Measurements from ENCODE around the gene SMIM34.
A peak's percentile ranks its signal among the peaks of the same experiment; 100 is the strongest.
"Not testable (repeated sequence)": the region's sequence is repeated elsewhere in the genome, so short reads cannot be mapped to it uniquely, and the experiment has no call there.

SMIM34 gene, protein sequence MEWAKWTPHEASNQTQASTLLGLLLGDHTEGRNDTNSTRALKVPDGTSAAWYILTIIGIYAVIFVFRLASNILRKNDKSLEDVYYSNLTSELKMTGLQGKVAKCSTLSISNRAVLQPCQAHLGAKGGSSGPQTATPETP

GRCh38 chr21:34423805-34424204 is at the start of gene SMIM34:
TSS of gene SMIM34 (minus strand) at chr21:34423951. CDS start at chr21:34423839, 112 bp downstream.
- not testable (repeated sequence) for FAIRE-seq

DNA sequence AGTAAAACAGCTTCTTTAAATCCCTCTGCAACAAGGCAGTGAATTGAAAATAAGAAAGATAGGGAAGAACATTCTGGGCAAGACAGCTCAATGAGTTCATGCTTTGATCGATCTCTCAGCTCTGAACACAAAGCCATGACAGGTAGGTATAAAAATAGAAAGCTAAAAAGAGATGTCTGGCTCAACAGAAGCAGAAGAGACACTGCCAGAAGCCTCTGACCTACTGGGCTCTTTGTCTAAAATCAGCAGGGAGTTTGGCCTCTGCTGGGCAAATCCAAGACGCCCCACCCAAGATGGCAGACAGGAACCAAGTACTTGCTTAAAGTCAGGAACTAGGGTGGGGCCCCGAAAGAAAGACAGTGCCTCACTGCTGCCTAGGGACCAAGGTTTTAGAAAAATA is 43.6 kb upstream of the SMIM34 start:
- FAIRE-seq = not testable (repeated sequence)

- not testable (repeated sequence) for FAIRE-seq
Observed at GRCh38 chr21:34459426-34459825, 35.7 kb upstream of the SMIM34 start.

DNA sequence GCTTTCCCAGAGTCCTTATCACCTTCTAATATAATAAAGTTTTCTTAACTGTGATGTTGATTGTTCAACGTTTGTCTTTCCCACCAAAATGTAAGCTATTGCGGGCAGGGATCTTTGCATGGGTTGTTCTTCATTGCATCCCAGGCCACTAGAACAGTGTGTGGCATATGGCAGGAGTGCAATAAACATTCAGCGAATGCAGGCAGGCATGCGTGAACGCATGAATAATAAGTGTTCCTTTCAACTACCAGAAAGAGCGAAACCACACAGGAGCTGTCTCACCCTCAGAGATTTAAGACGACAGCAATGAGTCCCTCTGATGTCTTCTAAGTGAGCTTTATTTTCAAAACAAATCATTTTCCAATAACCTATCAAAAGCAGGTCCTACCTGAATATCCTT is 34.5 kb upstream of the SMIM34 start:
- FAIRE-seq = not testable (repeated sequence)

DNA sequence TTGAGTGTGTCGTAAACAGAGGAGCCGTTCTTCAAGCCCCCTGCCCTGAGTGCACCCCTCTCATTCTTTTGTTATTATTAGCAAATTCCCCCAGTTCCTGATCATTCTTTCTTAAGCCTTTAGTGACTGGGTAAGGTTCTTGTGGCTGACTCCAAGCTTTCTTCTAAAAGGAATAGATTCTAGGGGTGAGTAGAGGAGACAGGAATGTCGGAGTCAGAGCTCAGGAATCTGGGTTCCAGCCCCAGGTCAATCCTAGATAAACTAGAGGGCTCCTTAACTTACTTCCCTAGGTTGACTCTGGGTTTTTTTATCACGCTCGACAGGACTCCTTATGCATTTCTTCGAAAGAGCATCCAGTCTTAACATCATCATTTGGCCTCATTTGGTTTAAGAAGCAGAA is 32.4 kb upstream of the SMIM34 start:
- FAIRE-seq = not testable (repeated sequence)

- not testable (repeated sequence) for FAIRE-seq
Observed at GRCh38 chr21:34455628-34456027, 31.9 kb upstream of the SMIM34 start.

DNA sequence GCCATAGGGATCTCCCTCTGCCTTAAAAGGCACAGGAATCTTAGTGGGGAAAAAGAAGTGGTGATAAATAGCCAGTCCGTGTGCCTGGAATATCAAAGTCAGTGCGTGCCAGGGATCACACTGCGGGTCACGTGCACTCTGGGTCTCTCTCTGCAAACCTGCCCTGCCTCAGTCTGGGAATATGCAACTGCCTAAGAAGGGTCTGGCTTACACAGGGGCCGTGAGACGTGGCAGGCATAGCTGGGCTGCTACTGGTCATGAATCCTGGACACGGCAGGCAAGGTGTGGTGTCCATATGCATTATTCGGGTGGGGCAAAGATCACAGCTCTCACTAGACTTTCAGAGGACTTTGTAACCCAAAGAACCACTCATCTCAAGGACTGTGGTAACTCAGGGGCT is 23.3 kb upstream of the SMIM34 start:
- FAIRE-seq = not testable (repeated sequence)

DNA sequence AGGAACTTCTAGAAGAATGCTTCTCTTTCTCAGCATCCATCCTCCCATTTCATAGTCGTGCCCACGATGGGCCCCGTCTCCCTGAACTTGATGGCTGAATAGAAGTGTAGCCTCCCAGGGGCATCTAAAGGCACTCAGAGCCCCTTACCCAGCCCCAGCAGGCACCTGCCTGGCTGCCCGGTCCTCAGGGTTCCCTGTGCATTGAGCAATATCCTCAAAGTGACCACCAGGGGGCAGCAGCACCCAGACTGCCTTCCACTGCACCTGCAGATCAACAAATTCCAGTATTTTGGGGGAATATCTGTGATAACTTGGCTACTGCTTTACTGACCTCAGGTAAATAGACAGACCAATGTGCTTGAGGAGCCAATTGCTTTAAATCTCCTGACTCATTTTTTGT is 19.7 kb upstream of the SMIM34 start:
- not testable (repeated sequence) for FAIRE-seq

DNA sequence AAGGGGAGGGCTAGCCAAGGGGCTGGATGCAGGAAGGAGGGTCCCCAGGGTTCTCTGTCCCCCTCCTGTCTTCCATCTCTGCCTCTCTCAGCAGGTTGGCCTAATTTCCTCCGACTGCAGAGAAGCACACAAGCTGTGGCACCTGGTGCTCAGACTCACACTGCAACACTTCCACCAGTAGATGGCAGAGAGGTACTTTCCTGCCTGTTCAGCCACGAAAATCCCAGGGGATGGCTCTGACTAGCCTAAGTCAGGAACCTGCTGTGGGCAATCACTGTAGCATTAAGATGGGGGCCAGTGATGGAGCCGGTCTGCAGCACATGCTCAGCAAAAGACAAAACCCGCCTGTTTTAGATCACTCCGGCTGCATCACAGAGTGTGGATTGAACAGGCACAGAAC is 6.0 kb upstream of the SMIM34 start:
- FAIRE-seq = not testable (repeated sequence)

- not testable (repeated sequence) for FAIRE-seq
Observed at GRCh38 chr21:34428441-34428840, 4.7 kb upstream of the SMIM34 start.

- not testable (repeated sequence) for FAIRE-seq
Observed at GRCh38 chr21:34427339-34427738, 3.6 kb upstream of the SMIM34 start.

DNA sequence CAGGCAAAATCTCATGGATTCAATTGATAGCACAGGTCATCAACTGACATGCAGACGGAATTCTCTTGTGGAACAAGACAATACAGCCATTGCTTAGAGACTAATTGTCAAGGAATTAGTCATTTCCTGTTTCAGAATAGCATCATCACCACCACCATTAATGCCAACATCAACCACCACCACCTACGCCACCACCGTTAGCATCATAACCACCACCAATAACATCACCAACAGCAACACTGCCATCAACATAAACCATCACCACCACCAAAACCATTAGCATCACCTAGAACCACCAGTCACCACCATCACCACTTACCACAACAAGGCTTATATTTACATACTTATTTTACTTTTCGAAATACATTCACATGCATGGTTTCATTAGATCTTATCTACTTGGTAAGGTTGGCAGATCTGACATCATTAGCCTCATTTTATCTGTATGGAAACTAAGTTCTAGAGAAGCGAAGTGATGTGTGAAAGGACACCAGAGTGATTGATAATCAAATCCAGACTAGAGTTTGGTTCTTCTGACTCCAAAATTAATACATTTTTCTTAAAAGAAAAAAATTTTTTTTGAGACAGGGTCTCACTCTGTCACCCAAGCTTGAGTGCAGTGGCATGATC is 6.2 kb downstream of the SMIM34 start:
- not testable (repeated sequence) for FAIRE-seq

GRCh38 chr21:34407294-34407693 is 16.5 kb downstream of the SMIM34 start:
- not testable (repeated sequence) for FAIRE-seq

DNA sequence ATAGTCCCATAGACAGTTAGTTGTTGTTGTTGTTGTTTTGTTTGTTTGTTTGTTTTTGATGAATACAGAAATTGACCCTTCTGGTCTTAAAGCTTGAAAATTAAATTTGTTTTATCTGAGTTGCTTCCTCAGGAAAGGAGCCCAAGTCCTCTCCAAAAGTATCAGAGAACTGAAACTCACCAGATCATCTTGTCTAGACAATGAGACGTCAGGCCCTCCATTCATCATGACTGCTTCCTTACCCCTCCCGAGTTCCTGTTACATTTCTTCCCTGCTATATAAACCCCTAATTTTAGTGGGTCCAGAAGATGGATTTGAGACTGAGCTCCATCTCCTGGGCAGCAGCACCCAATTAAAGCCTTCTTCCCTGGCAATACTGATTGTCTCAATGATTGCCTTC is 17.1 kb downstream of the SMIM34 start:
- not testable (repeated sequence) for FAIRE-seq

DNA sequence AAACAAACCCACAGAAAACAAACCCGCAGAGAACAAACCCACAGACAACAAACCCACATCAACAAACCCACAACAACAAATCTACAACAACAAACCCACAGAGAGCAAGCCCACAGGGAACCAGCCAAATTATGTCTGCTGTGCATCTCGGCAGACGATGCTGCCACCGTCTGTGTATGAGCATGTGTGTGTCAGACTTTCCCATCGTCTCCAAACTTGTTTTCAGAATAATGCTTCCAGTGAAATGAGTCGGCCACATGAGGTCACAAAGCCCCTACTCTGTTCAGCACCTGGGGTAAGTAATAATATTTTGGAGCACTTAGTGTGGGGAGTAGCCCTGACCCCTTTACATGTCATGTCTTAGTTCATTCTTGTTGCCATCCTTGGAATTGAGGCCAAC is 17.6 kb downstream of the SMIM34 start:
- FAIRE-seq = not testable (repeated sequence)

DNA sequence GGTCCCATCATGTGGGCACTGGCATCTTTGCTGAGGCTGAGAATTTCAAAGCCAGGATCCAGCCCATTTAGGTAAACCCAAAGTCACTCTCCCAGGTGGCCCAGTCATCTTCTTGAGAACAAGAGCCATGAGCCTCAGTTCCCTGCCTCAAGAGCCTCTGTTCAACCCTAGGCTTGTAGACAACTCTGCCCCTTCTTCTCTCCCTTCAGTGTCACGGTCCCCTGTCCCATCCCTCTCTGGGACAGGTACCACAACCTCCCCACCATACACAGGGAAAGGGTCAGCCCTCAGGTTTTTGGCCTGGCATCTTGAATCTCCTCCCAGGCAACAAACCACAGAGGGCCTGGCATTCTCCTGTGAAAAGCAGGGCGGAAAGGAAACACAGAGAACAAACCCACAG is 18.1 kb downstream of the SMIM34 start:
- not testable (repeated sequence) for FAIRE-seq

DNA sequence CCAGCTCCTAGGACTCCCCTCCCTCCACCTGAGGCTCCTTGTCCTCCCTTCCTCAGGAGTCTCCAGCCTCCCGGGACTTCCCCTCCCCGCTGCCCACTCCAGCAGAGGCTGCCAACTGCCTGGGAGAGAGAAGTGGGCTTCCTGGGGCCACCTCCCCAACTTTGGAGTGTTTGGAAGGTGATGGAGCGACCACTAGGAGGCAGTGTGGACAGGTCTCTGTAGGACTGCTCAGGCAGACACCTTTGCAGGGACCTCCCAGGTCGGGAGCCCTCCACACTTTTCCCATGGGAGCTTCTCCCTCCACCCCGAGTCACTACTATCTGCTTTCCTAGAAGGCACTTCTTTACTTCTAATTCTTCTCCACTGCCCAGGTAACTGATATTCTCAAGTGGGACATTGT is 19.0 kb downstream of the SMIM34 start:
- not testable (repeated sequence) for FAIRE-seq

DNA sequence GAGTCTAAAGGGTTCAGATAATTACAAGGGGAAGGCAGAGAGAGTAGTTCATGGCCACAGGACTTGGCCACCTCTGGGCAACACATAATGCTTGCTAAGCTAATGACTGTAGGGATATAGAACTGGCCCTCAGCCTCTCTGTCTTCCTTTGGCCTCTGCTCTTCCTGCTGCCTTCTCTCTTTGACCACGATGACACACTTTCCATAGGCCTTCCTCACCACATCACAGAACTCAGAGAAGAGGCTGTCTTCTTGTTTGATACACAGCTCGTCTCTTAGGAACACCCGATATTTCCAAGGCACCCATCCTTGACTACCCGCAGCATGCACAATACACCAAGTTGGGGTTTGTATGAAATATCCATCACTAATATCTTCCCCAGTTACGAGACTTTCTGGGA is 23.2 kb downstream of the SMIM34 start:
- FAIRE-seq = not testable (repeated sequence)

DNA sequence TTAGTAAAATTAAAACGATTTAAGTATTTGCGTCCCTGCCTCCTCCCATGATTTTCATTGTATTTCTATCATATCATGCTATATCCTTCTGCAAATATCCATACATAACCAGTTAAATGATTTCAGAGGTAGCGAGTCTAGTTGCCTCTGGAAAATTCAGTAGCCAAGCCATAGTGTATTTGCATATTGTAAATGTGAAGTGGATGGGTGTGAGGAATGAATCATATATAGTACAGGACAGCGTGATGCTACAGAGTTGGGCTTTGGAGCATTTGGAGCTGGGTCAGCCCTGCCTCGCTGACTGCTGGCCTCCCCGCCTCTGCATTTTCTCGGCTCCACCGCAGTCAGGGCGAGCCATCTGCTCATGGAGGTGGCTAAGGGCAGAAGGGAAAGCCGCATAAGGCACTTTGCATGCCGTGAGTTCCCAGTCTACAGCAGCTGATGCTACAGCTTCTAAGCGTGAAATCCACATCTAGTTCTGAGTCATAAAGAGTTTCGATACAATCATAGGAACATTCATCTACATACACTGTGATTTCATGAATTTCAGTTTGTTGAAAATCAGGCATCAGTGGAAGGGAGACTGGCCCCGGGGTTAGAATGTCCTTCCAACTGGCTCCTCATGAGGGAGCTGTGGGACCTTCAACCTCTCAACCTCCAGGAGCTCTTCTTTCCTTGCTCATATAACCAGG is 39.9 kb downstream of the SMIM34 start:
- peak; percentile 26 for FAIRE-seq

DNA sequence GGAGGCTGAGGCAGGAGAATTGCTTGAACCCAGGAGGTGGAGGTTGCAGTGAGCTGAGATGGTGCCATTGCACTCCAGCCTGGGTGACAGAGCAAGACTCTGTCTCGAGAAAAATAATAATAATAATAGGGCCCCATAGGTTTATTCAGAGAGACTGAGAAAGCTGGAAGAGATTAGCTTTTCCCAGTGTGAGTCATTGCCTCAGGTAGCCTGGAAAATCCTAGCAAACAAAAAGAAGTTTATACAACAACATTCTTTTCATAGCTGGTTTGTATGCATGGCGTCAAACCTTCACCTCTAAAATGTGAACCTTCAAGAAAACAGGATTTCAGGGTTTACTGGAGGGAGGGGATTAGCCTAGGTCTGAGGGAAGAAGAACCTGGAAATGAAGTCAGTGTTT is 40.6 kb downstream of the SMIM34 start:
- not testable (repeated sequence) for FAIRE-seq

- not testable (repeated sequence) for FAIRE-seq
Observed at GRCh38 chr21:34375619-34375972, 48.2 kb downstream of the SMIM34 start.

DNA sequence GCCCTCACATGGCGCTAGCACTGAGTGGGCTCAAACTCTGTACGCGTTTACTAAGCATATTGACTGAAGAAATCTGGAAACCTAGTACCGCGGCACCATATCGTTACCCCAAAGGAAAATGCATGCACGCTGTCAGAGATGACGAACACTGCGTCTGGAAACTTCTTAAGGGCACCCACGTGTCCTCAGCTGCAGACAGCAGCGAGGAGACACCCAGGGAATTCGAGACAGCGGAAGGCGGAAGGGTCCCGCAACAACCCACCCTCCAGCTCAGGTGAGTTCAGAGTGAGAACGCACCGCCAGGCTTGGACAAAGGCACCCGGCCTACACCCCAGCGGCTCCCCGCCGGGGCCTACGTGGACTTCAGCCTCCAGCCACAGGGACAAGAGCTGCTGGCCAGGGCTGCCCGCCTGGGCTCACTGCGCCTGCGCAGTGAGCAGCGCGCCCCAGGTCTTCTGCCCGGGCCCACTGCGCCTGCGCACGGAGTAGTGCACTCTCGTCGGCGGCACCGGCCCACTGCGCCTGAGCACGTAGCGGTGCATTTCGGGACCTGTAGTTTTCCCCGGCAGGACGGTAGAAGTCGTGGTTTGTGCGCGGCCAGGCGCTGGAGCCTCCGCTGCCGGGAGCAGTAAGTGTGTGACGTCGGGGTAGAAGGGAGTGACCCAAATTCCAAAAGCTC is 48.7 kb downstream of the SMIM34 start, which contains the start of gene SMIM11:
Gene SMIM11, plus strand, starts transcription at position 568 of the 679 bp plus-strand sequence. CDS start 3,998 bp downstream, outside the sequence.
- FAIRE-seq = peak; percentile 28

DNA sequence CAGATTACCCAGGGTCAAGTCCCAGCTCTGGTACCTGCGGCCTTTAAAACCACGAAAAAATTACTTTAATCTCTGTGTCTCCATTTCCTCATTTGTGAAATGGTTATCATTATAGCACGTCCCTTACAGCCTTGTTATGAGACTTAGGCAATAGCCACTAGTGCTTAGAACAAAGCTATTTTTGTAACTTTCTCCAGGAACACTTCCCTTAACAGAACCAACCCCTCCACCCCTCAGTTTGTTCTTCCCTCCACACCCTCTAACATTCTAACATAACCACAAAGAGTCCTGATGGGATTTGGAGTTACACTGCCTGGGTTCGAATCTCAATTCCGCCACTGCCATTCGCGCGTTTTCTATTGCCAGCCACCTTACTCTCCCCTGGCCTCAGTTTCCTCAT is 49.3 kb downstream of the SMIM34 start:
- not testable (repeated sequence) for FAIRE-seq

Data from TTC549 (cell line).